Erythroblast (primary cell): ENCODE data around the gene PML.

ENCODE experiments used
- GATA1 ChIP-seq: IDR thresholded peaks from 2 replicates; pipeline ENCODE4 v1.6.1; 2011; ENCODE audit warnings: low read depth, mild to moderate bottlenecking, control low read depth, low read length, moderate library complexity
- POLR2A ChIP-seq: IDR thresholded peaks from 2 replicates; pipeline ENCODE4 v1.6.1; 2011; ENCODE audit warnings: mild to moderate bottlenecking, low read length

DNA sequence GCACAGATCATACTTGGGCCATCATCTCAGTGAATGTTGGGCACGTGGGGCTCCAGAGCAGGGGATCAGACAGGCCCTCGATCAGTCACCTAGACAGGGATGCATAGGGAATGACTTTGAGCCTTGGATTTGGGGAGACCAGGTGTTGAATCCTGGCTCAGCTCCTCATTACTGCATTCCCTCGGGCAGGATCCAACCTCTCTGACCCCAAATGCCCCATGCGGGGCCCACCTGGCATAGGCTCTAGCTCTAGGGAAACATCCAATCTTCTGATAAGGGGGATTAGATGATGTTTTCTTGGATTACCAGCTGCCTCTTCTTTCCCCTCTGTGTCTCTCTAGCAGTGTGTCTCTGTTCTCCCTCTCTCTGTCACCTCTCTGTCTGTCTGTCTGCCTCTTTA, 45.5 kb upstream of the PML start:
- TF ChIP-seq POLR2A: no peak
- no peak for TF ChIP-seq GATA1
